Endothelial cell of umbilical vein (primary cell): Measurements from ENCODE around the gene RAB4B. TPM values are rescaled to one million over a fixed set of nuclear protein-coding genes. Genes with fewer than 3 reads are reported as not detected.

Experiments used
- BruUV-seq: library from RNA; stranded (reverse); fragments of 400-500 nt; replicated peaks from 2 replicates; lab custom pipeline; 2021; lab: Mats Ljungman, UMichigan
- CTCF ChIA-PET: fragments of 300-600, 350-600 bp; sonication (Branson Sonifier 250); formaldehyde crosslinking; loops from one replicate; lab custom pipeline; 2021; ENCODE audit warnings: antibody characterized with exemption, inconsistent platforms; lab: Charles Lee
- POLR2A ChIA-PET: fragments of 300-600, 350-600 bp; sonication (Branson Sonifier 250); formaldehyde crosslinking; loops from one replicate; lab custom pipeline; 2021; ENCODE audit warnings: antibody characterized with exemption, inconsistent platforms; lab: Charles Lee
- DNase-seq: peaks from one replicate; pipeline ENCODE4 v3.0.0-alpha.2; 2011; ENCODE audit warnings: low read depth, low spot score
- FAIRE-seq: peaks from 2 replicates; lab custom pipeline; 2011; peaks lifted over from hg19 to GRCh38; lab: Jason Lieb, UNC
- H2AFZ ChIP-seq: 2 replicates; pipeline ENCODE4 v1.6.0; 2012; ENCODE audit warnings: low read depth, low read length, control low read depth, inconsistent platforms
- H3K27ac ChIP-seq: 2 replicates; pipeline ENCODE4 v1.5.1; 2011; ENCODE audit warnings: low read depth, mild to moderate bottlenecking, control low read depth, low read length, moderate library complexity; ENCODE audit not compliant: insufficient read depth
- H3K27me3 ChIP-seq, 2 experiments: 2 replicates each; pipeline versions ENCODE4 v1.6.0 to v1.6.1; 2011; ENCODE audit warnings: low read length in 2 of 2, mixed read lengths in 1 of 2; ENCODE audit not compliant: control insufficient read depth in 2 of 2, insufficient read depth in 2 of 2
- H3K36me3 ChIP-seq, 2 experiments: 2 replicates in 1 of 2; 3 replicates in 1 of 2; pipeline ENCODE4 v1.5.1; 2011; ENCODE audit warnings: low read length in 2 of 2, mild to moderate bottlenecking in 1 of 2, moderate library complexity in 1 of 2; ENCODE audit not compliant: control insufficient read depth in 2 of 2, insufficient read depth in 2 of 2; ENCODE audit errors: extremely low read depth in 1 of 2
- H3K4me1 ChIP-seq: 3 replicates; pipeline ENCODE4 v1.5.1; 2011; ENCODE audit warnings: mild to moderate bottlenecking, low read length; ENCODE audit not compliant: control insufficient read depth, insufficient read depth; ENCODE audit errors: extremely low read depth
- H3K4me2 ChIP-seq: 2 replicates; pipeline ENCODE4 v1.6.1; 2011; ENCODE audit warnings: low read length, control low read depth, mixed read lengths; ENCODE audit not compliant: insufficient read depth
- H3K4me3 ChIP-seq, 3 experiments: fragments of 200-600 bp in 1 of 3; sonication (generic), shearing (Covaris generic) in 1 of 3; replicated peaks in 1 of 3; 2 replicates each; pipeline ENCODE4 v1.5.1; 2011 to 2016; ENCODE audit warnings: control low read depth in 3 of 3, low read length in 3 of 3, mild to moderate bottlenecking in 2 of 3, inconsistent platforms in 1 of 3, low read depth in 1 of 3, moderate library complexity in 1 of 3; ENCODE audit not compliant: insufficient read depth in 1 of 3
- H3K79me2 ChIP-seq: 2 replicates; pipeline ENCODE4 v1.6.0; 2012; ENCODE audit warnings: low read length, inconsistent platforms; ENCODE audit not compliant: control insufficient read depth, insufficient read depth
- H3K9ac ChIP-seq: replicated peaks from 2 replicates; pipeline ENCODE3; 2011; ENCODE audit warnings: low read length, control low read depth; ENCODE audit not compliant: insufficient read depth; ENCODE audit errors: extremely low read depth
- H3K9me1 ChIP-seq: replicated peaks from 3 replicates; pipeline ENCODE4 v1.6.0; 2011; ENCODE audit warnings: mild to moderate bottlenecking, low read length; ENCODE audit not compliant: control insufficient read depth, insufficient read depth; ENCODE audit errors: extremely low read depth
- H3K9me3 ChIP-seq: replicated peaks from 2 replicates; pipeline ENCODE4 v1.5.1; 2012; ENCODE audit warnings: low read length, inconsistent platforms; ENCODE audit not compliant: control insufficient read depth, insufficient read depth
- H4K20me1 ChIP-seq: replicated peaks from 2 replicates; pipeline ENCODE3; 2011; ENCODE audit warnings: mild to moderate bottlenecking, low read length; ENCODE audit not compliant: control insufficient read depth, insufficient read depth; ENCODE audit errors: extremely low read depth
- CTCF ChIP-seq, 2 donors: IDR thresholded peaks; 1 replicate in 1 of 2; 2 replicates in 1 of 2; pipeline ENCODE4 v1.5.1; 2011; ENCODE audit warnings: low read length in 2 of 2, mild to moderate bottlenecking in 2 of 2, moderate library complexity in 2 of 2, control low read depth in 1 of 2, inconsistent platforms in 1 of 2, low read depth in 1 of 2; ENCODE audit not compliant: insufficient read depth in 1 of 2; ENCODE audit errors: extremely low read depth in 1 of 2
- EZH2 ChIP-seq: IDR thresholded peaks from 2 replicates; pipeline ENCODE4 v1.6.1; 2012; ENCODE audit warnings: borderline replicate concordance, low read depth, mild to moderate bottlenecking, moderate library complexity, low read length, inconsistent platforms; ENCODE audit not compliant: severe bottlenecking
- FOS ChIP-seq: IDR thresholded peaks from 2 replicates; pipeline ENCODE4 v1.6.1; 2011; ENCODE audit warnings: mild to moderate bottlenecking, low read length, moderate library complexity, borderline replicate concordance; ENCODE audit not compliant: insufficient read depth
- GATA2 ChIP-seq: IDR thresholded peaks from 2 replicates; pipeline ENCODE4 v1.7.0; 2011; ENCODE audit warnings: low read depth, mild to moderate bottlenecking, moderate library complexity, mixed read lengths, low read length; ENCODE audit not compliant: insufficient read length, insufficient read depth
- JUN ChIP-seq: IDR thresholded peaks from 2 replicates; pipeline ENCODE4 v1.6.1; 2011; ENCODE audit warnings: borderline replicate concordance, low read depth; ENCODE audit not compliant: insufficient read length, insufficient read depth
- MAX ChIP-seq: IDR thresholded peaks from 2 replicates; pipeline ENCODE4 v1.6.1; 2011; ENCODE audit not compliant: insufficient read depth, insufficient read length
- MYC ChIP-seq: IDR thresholded peaks from one replicate; pipeline ENCODE4 v1.6.1; 2011; ENCODE audit warnings: mild to moderate bottlenecking, low read depth, low read length
- POLR2A ChIP-seq: IDR thresholded peaks from 2 replicates; pipeline ENCODE4 v1.6.1; 2012; ENCODE audit warnings: low read depth, mild to moderate bottlenecking, control low read depth, low read length
- POLR2AphosphoS5 ChIP-seq: IDR thresholded peaks from 2 replicates; pipeline ENCODE4 v1.6.1; 2012; ENCODE audit warnings: low read depth, mild to moderate bottlenecking, control low read depth, low read length, moderate library complexity; ENCODE audit not compliant: insufficient read depth
- dilution Hi-C: fragments of 300-500 bp; cut with MboI; formaldehyde crosslinking; loops from one replicate; pipeline ENCODE4 v1.15.0; 2019; ENCODE audit warnings: low sequenced_read_pairs; ENCODE audit not compliant: extremely low pct_ligation_motif_present
- intact Hi-C: fragments of 100-400 bp; cut with micrococcal nuclease; formaldehyde crosslinking; loops from one replicate; pipeline ENCODE4 v1.10.0; 2022
- polyA plus RNA-seq, 4 experiments: library from polyadenylated mRNA; depleted of rRNA in 3 of 4; stranded (reverse) in 3 of 4; unstranded in 1 of 4; fragments of >200 nt; gene quantifications; 2 replicates each; pipeline versions ENCODE4 v1.2.1 to v1.2.3, GENCODE V29; 2011 to 2012; ENCODE audit warnings: missing spikeins in 1 of 4
- total RNA-seq: library from RNA; stranded (reverse); gene quantifications from 2 replicates; pipeline ENCODE4 v1.2.3, GENCODE V29; 2021

The RAB4B gene
- total and polyA plus RNA-seq, 2 donors (not counting 3 experiments of a cell fraction or from before 2014, with no cell fraction given), result 33.6 to 61.0 TPM

- H4K20me1 ChIP-seq, result no peaks in the 10 kb centered on the region
- POLR2A ChIA-PET, result no interaction called here
- CTCF ChIA-PET, result no interaction called here
- no peak overlapping the region for H3K9ac ChIP-seq
- no peaks in the 10 kb centered on the region for H3K9me1 ChIP-seq
- intact Hi-C loops, result no loop called here
- no peaks in the 10 kb centered on the region for H3K9me3 ChIP-seq
- peaks cover 11 to 34% of the 10 kb centered on the region in 2 experiments for H3K36me3 ChIP-seq
- TF ChIP-seq POLR2A, result no peak
- no peak for TF ChIP-seq MAX
- no peak for TF ChIP-seq MYC
- TF ChIP-seq GATA2, result no peak
- no peak for TF ChIP-seq JUN
- no peak for TF ChIP-seq POLR2AphosphoS5
- TF ChIP-seq FOS, result no peak
- TF ChIP-seq CTCF (IDR thresholded peaks at IDR 0.05; ENCODE audit: extremely low read depth in 1 of 2, insufficient read depth in 1 of 2, low read depth in 1 of 2, low read length in 2 of 2), result no peak
- no peak for TF ChIP-seq EZH2
- no TSS peak for BruUV-seq
- no peak overlapping the region for H3K4me2 ChIP-seq
- no peak overlapping the region for H3K27ac ChIP-seq
- no peak for FAIRE-seq
- no peaks in the 10 kb centered on the region for H3K79me2 ChIP-seq
- H3K27me3 ChIP-seq, result no peaks in the 10 kb centered on the region
- no peaks in the 10 kb centered on the region for H3K4me1 ChIP-seq
- DNase-seq, result no peak
- no peak overlapping the region for H2AFZ ChIP-seq
- H3K4me3 ChIP-seq, result no peak overlapping the region
- dilution Hi-C loops, result no loop called here
Measured at GRCh38 chr19:40736661-40737060, 41.4 kb upstream of the RAB4B start.
